H9 (cell line): ENCODE results near the gene MBD5. TPM values are rescaled to one million over a fixed set of nuclear protein-coding genes. Genes with fewer than 3 reads are reported as not detected.

Experiments
- DNase-seq: peaks from one replicate; pipeline ENCODE4 v3.0.0-alpha.2; 2017
- H2AFZ ChIP-seq: one replicate; pipeline ENCODE4 v1.6.1; 2013; ENCODE audit warnings: mild to moderate bottlenecking, low read length, control low read depth, moderate library complexity
- H2AK5ac ChIP-seq: 2 replicates; pipeline ENCODE4 v1.6.1; 2013; ENCODE audit warnings: low read length, control low read depth, mixed read lengths; ENCODE audit not compliant: insufficient read length
- H2BK120ac ChIP-seq: one replicate; pipeline ENCODE4 v1.6.1; 2013; ENCODE audit warnings: low read depth, mild to moderate bottlenecking, low read length, control low read depth, inconsistent platforms; ENCODE audit not compliant: poor library complexity, severe bottlenecking
- H2BK12ac ChIP-seq: 2 replicates; pipeline ENCODE4 v1.6.1; 2013; ENCODE audit warnings: low read length, control low read depth, mixed read lengths, low read depth; ENCODE audit not compliant: insufficient read length
- H2BK15ac ChIP-seq: 2 replicates; pipeline ENCODE4 v1.6.1; 2013; ENCODE audit warnings: low read depth, low read length, control low read depth
- H2BK20ac ChIP-seq: one replicate; pipeline ENCODE4 v1.6.1; 2013; ENCODE audit warnings: low read depth, mild to moderate bottlenecking, low read length, control low read depth, inconsistent platforms; ENCODE audit not compliant: poor library complexity, severe bottlenecking
- H2BK5ac ChIP-seq: 2 replicates; pipeline ENCODE4 v1.6.1; 2013; ENCODE audit warnings: low read length, control low read depth, mixed read lengths; ENCODE audit not compliant: insufficient read length
- H3K14ac ChIP-seq: 2 replicates; pipeline ENCODE4 v1.6.1; 2013; ENCODE audit warnings: low read length, control low read depth; ENCODE audit not compliant: insufficient read depth
- H3K18ac ChIP-seq: 2 replicates; pipeline ENCODE4 v1.6.1; 2013; ENCODE audit warnings: low read depth, mild to moderate bottlenecking, mixed read lengths, low read length, control low read depth; ENCODE audit not compliant: insufficient read length
- H3K23ac ChIP-seq: 2 replicates; pipeline ENCODE4 v1.6.1; 2013; ENCODE audit warnings: low read length, control low read depth, mixed read lengths, low read depth; ENCODE audit not compliant: insufficient read length
- H3K23me2 ChIP-seq: 2 replicates; pipeline ENCODE4 v1.6.1; 2013; ENCODE audit warnings: low read depth, mild to moderate bottlenecking, mixed read lengths, low read length, control low read depth; ENCODE audit not compliant: insufficient read length, poor library complexity, severe bottlenecking
- H3K27ac ChIP-seq: 2 replicates; pipeline ENCODE4 v1.5.1; 2013; ENCODE audit warnings: low read length, control low read depth, mixed read lengths, low read depth; ENCODE audit not compliant: insufficient read length
- H3K27me3 ChIP-seq: 2 replicates; pipeline ENCODE4 v1.6.1; 2013; ENCODE audit warnings: low read length, control low read depth, inconsistent platforms; ENCODE audit not compliant: insufficient read depth
- H3K4ac ChIP-seq: 2 replicates; pipeline ENCODE4 v1.6.1; 2013; ENCODE audit warnings: low read depth, mild to moderate bottlenecking, control low read depth, inconsistent platforms, low read length, moderate library complexity
- H3K4me1 ChIP-seq: 2 replicates; pipeline ENCODE4 v1.6.1; 2013; ENCODE audit warnings: low read length, control low read depth, inconsistent platforms; ENCODE audit not compliant: insufficient read depth
- H3K4me2 ChIP-seq: 2 replicates; pipeline ENCODE4 v1.6.1; 2013; ENCODE audit warnings: low read length, control low read depth, mixed read lengths; ENCODE audit not compliant: insufficient read length, insufficient read depth
- H3K56ac ChIP-seq: 2 replicates; pipeline ENCODE4 v1.6.1; 2013; ENCODE audit warnings: low read depth, mild to moderate bottlenecking, mixed read lengths, low read length, control low read depth; ENCODE audit not compliant: insufficient read length
- H3K79me1 ChIP-seq: 2 replicates; pipeline ENCODE4 v1.6.1; 2013; ENCODE audit warnings: low read depth, mild to moderate bottlenecking, moderate library complexity, low read length, control low read depth, inconsistent platforms; ENCODE audit not compliant: insufficient read depth, poor library complexity, severe bottlenecking
- H3K79me2 ChIP-seq: 2 replicates; pipeline ENCODE4 v1.6.1; 2013; ENCODE audit warnings: low read length, control low read depth, inconsistent platforms; ENCODE audit not compliant: insufficient read depth
- H3K9ac ChIP-seq: 2 replicates; pipeline ENCODE4 v1.6.1; 2013; ENCODE audit warnings: low read length, control low read depth, mixed read lengths; ENCODE audit not compliant: insufficient read length; ENCODE audit errors: extremely low read depth
- H3K9me3 ChIP-seq: one replicate; pipeline ENCODE4 v1.6.1; 2013; ENCODE audit warnings: low read depth, low read length, inconsistent platforms; ENCODE audit not compliant: control insufficient read depth
- H3T11ph ChIP-seq: one replicate; pipeline ENCODE4 v1.6.1; 2013; ENCODE audit warnings: mild to moderate bottlenecking, low read length, control low read depth, inconsistent platforms
- H4K20me1 ChIP-seq: one replicate; pipeline ENCODE4 v1.6.1; 2013; ENCODE audit not compliant: control insufficient read depth, insufficient read length, insufficient read depth
- H4K5ac ChIP-seq: 2 replicates; pipeline ENCODE4 v1.6.1; 2013; ENCODE audit warnings: low read depth, mild to moderate bottlenecking, mixed read lengths, low read length, control low read depth; ENCODE audit not compliant: insufficient read length
- H4K8ac ChIP-seq: replicated peaks from 2 replicates; pipeline ENCODE4 v1.6.1; 2013; ENCODE audit warnings: low read length, control low read depth, mixed read lengths, low read depth; ENCODE audit not compliant: insufficient read length
- H4K91ac ChIP-seq: 2 replicates; pipeline ENCODE4 v1.6.1; 2013; ENCODE audit warnings: low read depth, mild to moderate bottlenecking, moderate library complexity, mixed read lengths, low read length, control low read depth; ENCODE audit not compliant: insufficient read length
- H3K27ac Mint-ChIP-seq, 3 experiments: 2 replicates in 2 of 3; 3 replicates in 1 of 3; pipeline ENCODE4 v1.8.0; 2020 to 2021; ENCODE audit warnings: mixed read lengths in 3 of 3, mild to moderate bottlenecking in 1 of 3, moderate library complexity in 1 of 3
- H3K27me3 Mint-ChIP-seq: 2 replicates; pipeline ENCODE4 v1.8.0; 2021; ENCODE audit warnings: low read depth, mild to moderate bottlenecking, moderate library complexity, mixed read lengths
- H3K36me3 Mint-ChIP-seq, 3 experiments: 2 replicates in 2 of 3; 3 replicates in 1 of 3; pipeline ENCODE4 v1.8.0; 2020 to 2021; ENCODE audit warnings: low read depth in 3 of 3, mixed read lengths in 3 of 3; ENCODE audit not compliant: insufficient read depth in 1 of 3
- H3K4me1 Mint-ChIP-seq, 2 experiments: 2 replicates each; pipeline ENCODE4 v1.8.0; 2020; ENCODE audit warnings: mixed read lengths in 2 of 2
- H3K4me3 Mint-ChIP-seq, 2 experiments: 2 replicates in 1 of 2; 3 replicates in 1 of 2; pipeline ENCODE4 v1.8.0; 2020 to 2021; ENCODE audit warnings: mild to moderate bottlenecking in 2 of 2, mixed read lengths in 2 of 2, moderate library complexity in 1 of 2
- H3K9me3 Mint-ChIP-seq, 2 experiments: 2 replicates in 1 of 2; 3 replicates in 1 of 2; pipeline ENCODE4 v1.8.0; 2020; ENCODE audit warnings: mild to moderate bottlenecking in 2 of 2, mixed read lengths in 2 of 2, moderate library complexity in 1 of 2
- total RNA-seq: library from RNA; stranded (reverse); gene quantifications from 2 replicates; pipeline ENCODE4 v1.2.1, GENCODE V29; 2021
- TF ChIP-seq, protein P1 (sequence below): fragments of 200-600 bp; sonication (generic); conservative IDR thresholded peaks from 3 replicates; pipeline ENCODE4 v1.8.0; 2021; ENCODE audit warnings: antibody characterized with exemption, mild to moderate bottlenecking

Gene MBD5
- total RNA-seq, 1 experiment from 2014 or later, result 23.1 TPM

- Histone ChIP-seq H3K4me1 (peaks cover 5% of the 10 kb centered on the region), H3K18ac (no peak overlapping the region), H2BK120ac (no peak overlapping the region), H3K23ac (no peak overlapping the region), H2AK5ac (no peak overlapping the region), H2AFZ (no peak overlapping the region), H3K56ac (no peak overlapping the region), H3K9ac (no peak overlapping the region), H2BK12ac (no peak overlapping the region), H4K5ac (no peak overlapping the region), H3T11ph (no peak overlapping the region), H3K27ac (no peak overlapping the region), H2BK5ac (no peak overlapping the region), H3K14ac (no peak overlapping the region), H3K79me2 (no peaks in the 10 kb centered on the region), H4K8ac (no peak overlapping the region), H4K91ac (no peak overlapping the region), H3K9me3 (no peaks in the 10 kb centered on the region), H3K23me2 (no peaks in the 10 kb centered on the region), H3K4ac (no peak overlapping the region), H3K4me2 (no peak overlapping the region), H2BK15ac (no peak overlapping the region), H2BK20ac (no peak overlapping the region), H3K27me3 (no peaks in the 10 kb centered on the region), H3K79me1 (no peaks in the 10 kb centered on the region), H4K20me1 (no peaks in the 10 kb centered on the region)
- no peak overlapping the region for H3K27ac Mint-ChIP-seq
- no peak overlapping the region for H3K4me3 Mint-ChIP-seq
- no peaks in the 10 kb centered on the region; a peak in 1 of 7 replicates for H3K36me3 Mint-ChIP-seq
- no peaks in the 10 kb centered on the region for H3K27me3 Mint-ChIP-seq
- TF ChIP-seq, protein P1, sequence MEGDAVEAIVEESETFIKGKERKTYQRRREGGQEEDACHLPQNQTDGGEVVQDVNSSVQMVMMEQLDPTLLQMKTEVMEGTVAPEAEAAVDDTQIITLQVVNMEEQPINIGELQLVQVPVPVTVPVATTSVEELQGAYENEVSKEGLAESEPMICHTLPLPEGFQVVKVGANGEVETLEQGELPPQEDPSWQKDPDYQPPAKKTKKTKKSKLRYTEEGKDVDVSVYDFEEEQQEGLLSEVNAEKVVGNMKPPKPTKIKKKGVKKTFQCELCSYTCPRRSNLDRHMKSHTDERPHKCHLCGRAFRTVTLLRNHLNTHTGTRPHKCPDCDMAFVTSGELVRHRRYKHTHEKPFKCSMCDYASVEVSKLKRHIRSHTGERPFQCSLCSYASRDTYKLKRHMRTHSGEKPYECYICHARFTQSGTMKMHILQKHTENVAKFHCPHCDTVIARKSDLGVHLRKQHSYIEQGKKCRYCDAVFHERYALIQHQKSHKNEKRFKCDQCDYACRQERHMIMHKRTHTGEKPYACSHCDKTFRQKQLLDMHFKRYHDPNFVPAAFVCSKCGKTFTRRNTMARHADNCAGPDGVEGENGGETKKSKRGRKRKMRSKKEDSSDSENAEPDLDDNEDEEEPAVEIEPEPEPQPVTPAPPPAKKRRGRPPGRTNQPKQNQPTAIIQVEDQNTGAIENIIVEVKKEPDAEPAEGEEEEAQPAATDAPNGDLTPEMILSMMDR, result no peak
- DNase-seq, result no peak
- no peaks in the 10 kb centered on the region for H3K9me3 Mint-ChIP-seq
- H3K4me1 Mint-ChIP-seq, result peaks cover 7% of the 10 kb centered on the region in 2 experiments
Measured at GRCh38 chr2:148106331-148106730, 85.4 kb downstream of the MBD5 start.
